ENCODE results near the gene OR7C1. TPM values are rescaled to one million over a fixed set of nuclear protein-coding genes. Genes with fewer than 3 reads are reported as not detected.
A peak's percentile ranks its signal among the peaks of the same experiment; 100 is the strongest.

The OR7C1 gene
- total and polyA plus RNA-seq, 2 of the 8 experiments (the other 6 are each of a cell fraction or from before 2014, with no cell fraction given), result not detected

DNA sequence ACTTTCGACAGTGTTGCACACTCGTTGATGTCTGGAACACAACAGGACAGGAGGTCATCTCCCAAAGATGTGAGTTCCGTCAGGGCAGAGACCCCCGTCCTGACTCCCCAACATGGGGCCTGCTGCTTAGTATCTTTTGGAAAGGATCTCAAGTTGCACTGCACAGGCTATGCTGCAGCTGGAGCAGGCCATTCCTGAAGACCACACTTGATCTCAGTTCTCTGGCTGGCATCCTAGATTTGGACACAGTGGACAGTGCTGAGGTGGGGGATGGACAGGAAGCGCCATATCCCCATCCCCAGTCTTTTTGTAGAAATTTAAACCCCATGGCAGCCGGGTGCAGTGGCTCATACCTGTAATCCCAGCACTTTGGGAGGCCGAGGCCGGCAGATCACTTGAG, 62.5 kb downstream of the OR7C1 start:
- FAIRE-seq, result no peak
- no peak overlapping the region for H2BK12ac ChIP-seq (ENCODE audit: low read depth, low read length)
- peaks cover 0 to 9% (median 4%) of the 10 kb centered on the region in 4 experiments; a peak in 1 of 8 replicates for H3K36me3 ChIP-seq (ENCODE audit: control insufficient read depth in 2 of 4, insufficient read depth in 4 of 4, low read length in 3 of 4)
- 98% methylated on average over 8 of the region's 8 CpGs; no CpG with 5 or more reads in 1 of the 2 experiments for WGBS, 2 experiments (ENCODE audit: extremely low coverage in 1 of 2, insufficient coverage in 1 of 2, insufficient read length in 1 of 2, insufficient replicate concordance in 2 of 2, low coverage in 1 of 2, low lambda C conversion rate in 2 of 2, missing lambda C conversion rate in 1 of 2)
- peaks cover 0 to 2% of the 10 kb centered on the region in 2 experiments for H4K20me1 ChIP-seq (replicated peaks in 1 of 2; ENCODE audit: control insufficient read depth in 1 of 2, insufficient read depth in 2 of 2, low read length in 2 of 2)
- H3K4me1 ChIP-seq (replicated peaks in 1 of 4; ENCODE audit: control insufficient read depth in 3 of 4, insufficient read depth in 4 of 4, low read length in 3 of 4), result peaks cover 0 to 4% (median 0%) of the 10 kb centered on the region in 4 experiments; a peak in 3 of 7 replicates
- no peak overlapping the region for H3K18ac ChIP-seq (ENCODE audit: extremely low read depth, low read length)
- ChIA-PET CTCF (ENCODE audit: partially characterized antibody) (no interaction called here), POLR2A (ENCODE audit: partially characterized antibody) (interaction anchor here (0.6 to 1.9 kb wide), 2 partner anchors 11 to 232 kb away, joined by 4 to 5 read pairs; no protein-coding TSS in a partner anchor)
- no peak overlapping the region for H3K56ac ChIP-seq (replicated peaks; ENCODE audit: insufficient read length, low read depth, low read length)
- H2BK5ac ChIP-seq (ENCODE audit: low read depth, low read length), result no peak overlapping the region
- H3K4ac ChIP-seq (replicated peaks; ENCODE audit: insufficient read length, low read depth, low read length), result no peak overlapping the region
- no peaks in the 10 kb centered on the region for H3K79me2 ChIP-seq (ENCODE audit: control insufficient read depth in 1 of 2, insufficient read depth in 2 of 2, low read length in 2 of 2)
- no peak overlapping the region for H2BK20ac ChIP-seq (ENCODE audit: low read length)
- H3K9me3 ChIP-seq (ENCODE audit: insufficient read depth in 2 of 2, low read depth in 1 of 2, low read length in 1 of 2), result no peaks in the 10 kb centered on the region
- H3K9ac ChIP-seq (replicated peaks in 1 of 4; ENCODE audit: extremely low read depth in 1 of 4, low read depth in 3 of 4, low read length in 3 of 4), result no peak overlapping the region
- no peak overlapping the region for H4K5ac ChIP-seq (ENCODE audit: insufficient read length, low read depth, low read length)
- H4K8ac ChIP-seq (ENCODE audit: extremely low read depth, insufficient read depth, low read length), result no peak overlapping the region
- H2AK5ac ChIP-seq (ENCODE audit: low read depth, low read length), result no peak overlapping the region
- DNase-seq (ENCODE audit: low read depth in 1 of 2, low spot score in 2 of 2), result peak in 1 of 2 experiments; percentile 13
- H3K14ac ChIP-seq (ENCODE audit: insufficient read length), result no peak overlapping the region
- H2BK15ac ChIP-seq (ENCODE audit: low read length), result no peak overlapping the region
- H3K27me3 ChIP-seq (replicated peaks in 1 of 4; ENCODE audit: control insufficient read depth in 3 of 4, extremely low read depth in 1 of 4, insufficient read depth in 3 of 4, low read length in 3 of 4), result peaks cover 0 to 4% (median 0%) of the 10 kb centered on the region in 4 experiments; a peak in 1 of 7 replicates
- H2AFZ ChIP-seq (ENCODE audit: low read length), result no peak overlapping the region
- H2BK120ac ChIP-seq (replicated peaks; ENCODE audit: low read depth, low read length), result no peak overlapping the region
- H4K91ac ChIP-seq (replicated peaks; ENCODE audit: insufficient read length, low read length), result no peak overlapping the region
- peaks cover 11% of the 10 kb centered on the region; the same call in 1 of the 2 replicates for H3K23me2 ChIP-seq (ENCODE audit: low read depth, low read length)
- H3K23ac ChIP-seq (ENCODE audit: insufficient read length), result no peak overlapping the region
- no peak overlapping the region for H3K27ac ChIP-seq (ENCODE audit: low read depth, low read length)
- no peak overlapping the region for H3K4me2 ChIP-seq (ENCODE audit: insufficient read depth in 1 of 2, low read depth in 2 of 2, low read length in 2 of 2)
- H3K4me3 ChIP-seq (ENCODE audit: extremely low read depth in 1 of 4, insufficient read depth in 2 of 4, low read depth in 3 of 4, low read length in 4 of 4), result no peak overlapping the region
- no peaks in the 10 kb centered on the region for H3K79me1 ChIP-seq (ENCODE audit: low read depth, low read length)
- no peak for TF ChIP-seq SRF (IDR thresholded peaks at IDR 0.05; ENCODE audit: low read depth, low read length)
- TF ChIP-seq GABPA (IDR thresholded peaks at IDR 0.05; ENCODE audit: borderline replicate concordance, insufficient read depth, low read length), result no peak
- no peak for TF ChIP-seq POLR2AphosphoS5 (IDR thresholded peaks at IDR 0.05; ENCODE audit: low read depth, low read length)
- TF ChIP-seq EGR1 (IDR thresholded peaks at IDR 0.05; ENCODE audit: borderline replicate concordance, low read depth, low read length), result no peak
- TF ChIP-seq CHD1 (IDR thresholded peaks at IDR 0.05; ENCODE audit: low read depth, low read length), result no peak
- no peak for TF ChIP-seq CHD2 (IDR thresholded peaks at IDR 0.05; ENCODE audit: low read length)
- TF ChIP-seq JUN (IDR thresholded peaks at IDR 0.05; ENCODE audit: low read depth, low read length), result no peak
- no peak for TF ChIP-seq SIX5 (IDR thresholded peaks at IDR 0.05; ENCODE audit: low read depth, low read length)
- no peak for TF ChIP-seq SP1 (IDR thresholded peaks at IDR 0.05; ENCODE audit: low read depth, low read length)
- TF ChIP-seq TAF1 (IDR thresholded peaks at IDR 0.05; ENCODE audit: low read depth, low read length), result no peak
- no peak for TF ChIP-seq EP300 (IDR thresholded peaks at IDR 0.05; ENCODE audit: borderline replicate concordance in 1 of 2, low read depth in 2 of 2, low read length in 2 of 2)
- no peak for TF ChIP-seq POU5F1 (IDR thresholded peaks at IDR 0.05; ENCODE audit: low read depth, low read length)
- no peak for TF ChIP-seq RNF2 (IDR thresholded peaks at IDR 0.05; ENCODE audit: borderline replicate concordance, low read depth, low read length, missing control alignments, poor library complexity, severe bottlenecking)
- TF ChIP-seq SIN3A (conservative IDR thresholded peaks at IDR 0.05 in 1 of 2, IDR thresholded peaks at IDR 0.05 in 1 of 2; ENCODE audit: low read depth in 1 of 2, low read length in 2 of 2), result no peak

All from H1 (cell line).